ENCODE measurements around the gene TRAPPC12. TPM values are rescaled to one million over a fixed set of nuclear protein-coding genes. Genes with fewer than 3 reads are reported as not detected.

TRAPPC12 gene
- total and polyA plus RNA-seq, 9 donors: 64.1 to 143 (median 81.4) TPM

DNA sequence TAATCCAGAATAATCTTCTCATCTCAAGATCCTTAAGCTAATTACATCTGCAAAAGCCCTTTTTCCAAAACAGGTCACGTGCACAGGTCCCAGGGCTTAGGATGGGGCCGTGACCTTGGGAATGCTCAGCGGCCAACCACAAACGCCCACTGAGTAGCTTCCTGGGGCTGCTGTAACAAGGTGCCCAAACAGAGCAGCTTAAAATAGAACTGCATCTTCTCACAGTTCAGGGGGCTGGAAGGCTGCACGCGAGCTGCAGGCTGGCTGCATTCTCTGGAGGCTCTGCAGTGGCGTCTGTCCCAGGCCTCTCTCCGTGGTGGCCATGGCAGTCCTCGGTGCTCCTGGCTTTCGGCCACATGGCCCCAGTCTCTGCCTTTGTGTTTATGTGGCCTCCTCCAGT, 107.9 kb downstream of the TRAPPC12 start:
- Histone ChIP-seq H3K27ac (no peak overlapping the region), H3K36me3 (no peaks in the 10 kb centered on the region), H3K4me3 (no peak overlapping the region), H3K4me1 (ENCODE audit: insufficient read depth) (peaks cover 7% of the 10 kb centered on the region), H3K9me3 (no peaks in the 10 kb centered on the region), H3K27me3 (no peaks in the 10 kb centered on the region)
- DNase-seq: peak in 1 of 5 donors; percentile 11
- intact Hi-C loops (cut with DNase I): no loop called here
- 50 to 77% (median 74%) methylated on average over 10 of the region's 10 CpGs for WGBS, 3 donors
- TF ChIP-seq EP300 (IDR thresholded peaks at IDR 0.05): no peak
- TF ChIP-seq, protein P1, sequence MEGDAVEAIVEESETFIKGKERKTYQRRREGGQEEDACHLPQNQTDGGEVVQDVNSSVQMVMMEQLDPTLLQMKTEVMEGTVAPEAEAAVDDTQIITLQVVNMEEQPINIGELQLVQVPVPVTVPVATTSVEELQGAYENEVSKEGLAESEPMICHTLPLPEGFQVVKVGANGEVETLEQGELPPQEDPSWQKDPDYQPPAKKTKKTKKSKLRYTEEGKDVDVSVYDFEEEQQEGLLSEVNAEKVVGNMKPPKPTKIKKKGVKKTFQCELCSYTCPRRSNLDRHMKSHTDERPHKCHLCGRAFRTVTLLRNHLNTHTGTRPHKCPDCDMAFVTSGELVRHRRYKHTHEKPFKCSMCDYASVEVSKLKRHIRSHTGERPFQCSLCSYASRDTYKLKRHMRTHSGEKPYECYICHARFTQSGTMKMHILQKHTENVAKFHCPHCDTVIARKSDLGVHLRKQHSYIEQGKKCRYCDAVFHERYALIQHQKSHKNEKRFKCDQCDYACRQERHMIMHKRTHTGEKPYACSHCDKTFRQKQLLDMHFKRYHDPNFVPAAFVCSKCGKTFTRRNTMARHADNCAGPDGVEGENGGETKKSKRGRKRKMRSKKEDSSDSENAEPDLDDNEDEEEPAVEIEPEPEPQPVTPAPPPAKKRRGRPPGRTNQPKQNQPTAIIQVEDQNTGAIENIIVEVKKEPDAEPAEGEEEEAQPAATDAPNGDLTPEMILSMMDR (IDR thresholded peaks at IDR 0.05): no peak
- TF ChIP-seq POLR2A (IDR thresholded peaks at IDR 0.05): no peak

GRCh38 chr2:3488061-3488531, 108.6 kb downstream of the TRAPPC12 start:
- TF ChIP-seq EP300 (IDR thresholded peaks at IDR 0.05) (no peak), POLR2A (IDR thresholded peaks at IDR 0.05) (no peak)
- TF ChIP-seq, protein P1 (IDR thresholded peaks at IDR 0.05): no peak
- Histone ChIP-seq H3K27me3 (no peaks in the 10 kb centered on the region), H3K4me1 (ENCODE audit: insufficient read depth) (peaks cover 7% of the 10 kb centered on the region), H3K36me3 (no peaks in the 10 kb centered on the region), H3K9me3 (no peaks in the 10 kb centered on the region), H3K4me3 (no peak overlapping the region), H3K27ac (no peak overlapping the region)
- WGBS, 3 donors: 65 to 86% (median 74%) methylated on average over 6 of the region's 6 CpGs
- no peak for DNase-seq
- intact Hi-C loops (cut with DNase I): no loop called here

DNA sequence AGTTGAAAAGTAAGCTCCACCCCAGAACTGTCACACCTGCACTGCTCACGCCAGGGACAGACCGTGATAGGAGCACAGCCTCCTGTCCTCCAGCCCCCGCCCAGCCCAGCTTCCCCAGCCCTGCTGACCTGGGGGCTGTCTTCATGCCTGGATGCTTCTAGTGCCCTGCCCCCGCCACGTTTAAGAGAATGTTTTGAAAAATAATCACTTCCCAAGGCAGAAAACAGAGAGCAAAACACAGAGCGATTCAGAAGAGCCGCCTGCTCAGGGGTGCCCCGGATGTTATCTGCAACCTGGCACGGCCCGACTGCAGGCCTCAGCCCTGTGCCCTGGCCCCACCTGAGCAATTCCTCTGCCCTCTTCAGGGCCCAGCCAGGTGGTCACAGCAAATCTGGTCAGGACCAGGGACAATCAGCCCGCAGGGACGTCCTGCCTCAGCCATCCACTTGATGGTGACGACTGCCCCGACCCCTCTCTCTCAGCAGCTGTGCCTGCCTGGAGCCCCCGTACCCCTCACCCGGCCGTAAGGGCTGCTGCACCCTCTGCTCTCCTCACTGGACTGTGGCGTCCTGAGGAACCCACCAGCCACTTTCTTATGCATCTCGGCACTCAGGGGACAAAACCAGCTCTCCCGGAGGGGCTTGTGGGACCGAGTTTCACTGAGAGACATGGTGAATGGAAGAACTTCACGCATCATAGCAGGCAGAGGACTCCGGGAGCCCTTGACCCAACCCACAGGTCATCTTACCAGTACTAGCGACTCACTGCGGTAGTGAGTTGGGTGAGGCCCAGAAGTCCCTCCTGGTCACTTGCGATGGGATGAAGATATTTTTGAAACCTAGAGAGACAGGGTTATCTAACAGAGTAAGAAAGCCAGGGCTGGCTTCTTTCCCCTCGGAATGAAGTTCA, 109.6 kb downstream of the TRAPPC12 start:
- Histone ChIP-seq H3K9me3 (no peaks in the 10 kb centered on the region), H3K4me3 (no peak overlapping the region), H3K36me3 (no peaks in the 10 kb centered on the region), H3K27ac (peak overlapping the region in 1 of 2 donors; percentile 31), H3K27me3 (no peaks in the 10 kb centered on the region), H3K4me1 (ENCODE audit: insufficient read depth) (peaks cover 8% of the 10 kb centered on the region)
- no peak for DNase-seq
- intact Hi-C loops (cut with DNase I): no loop called here
- no peak for TF ChIP-seq EP300 (IDR thresholded peaks at IDR 0.05)
- no peak for TF ChIP-seq POLR2A (IDR thresholded peaks at IDR 0.05)
- TF ChIP-seq, protein P1 (IDR thresholded peaks at IDR 0.05): no peak
- 41 to 54% (median 42%) methylated on average over 27 of the region's 27 CpGs for WGBS, 3 donors

- Histone ChIP-seq H3K27me3 (no peaks in the 10 kb centered on the region), H3K4me3 (no peak overlapping the region), H3K27ac (no peak overlapping the region), H3K4me1 (ENCODE audit: insufficient read depth) (peaks cover 10% of the 10 kb centered on the region), H3K9me3 (no peaks in the 10 kb centered on the region), H3K36me3 (no peaks in the 10 kb centered on the region)
- 90 to 93% (median 90%) methylated on average over 16 of the region's 16 CpGs for WGBS, 3 donors
- TF ChIP-seq POLR2A (IDR thresholded peaks at IDR 0.05): no peak
- no peak for TF ChIP-seq EP300 (IDR thresholded peaks at IDR 0.05)
- TF ChIP-seq, protein P1 (IDR thresholded peaks at IDR 0.05): no peak
- intact Hi-C loops (cut with DNase I): no loop called here
- DNase-seq: no peak
Observed at GRCh38 chr2:3489764-3490115, 110.2 kb downstream of the TRAPPC12 start.
